NB4 (cell line): ENCODE results near the gene LDLRAD4.

Experiments used
- POLR2A ChIP-seq: IDR thresholded peaks from 2 replicates; pipeline ENCODE4 v1.6.1; 2011; ENCODE audit warnings: mild to moderate bottlenecking; ENCODE audit not compliant: insufficient read length; ENCODE audit errors: extremely low read depth
- TF ChIP-seq, protein P1 (sequence below): IDR thresholded peaks from one replicate; pipeline ENCODE4 v1.5.1; 2012; ENCODE audit warnings: low read depth, low read length
- TF ChIP-seq, protein P2 (sequence below): IDR thresholded peaks from 2 replicates; pipeline ENCODE4 v1.6.1; 2011; ENCODE audit warnings: low read depth, low read length

DNA sequence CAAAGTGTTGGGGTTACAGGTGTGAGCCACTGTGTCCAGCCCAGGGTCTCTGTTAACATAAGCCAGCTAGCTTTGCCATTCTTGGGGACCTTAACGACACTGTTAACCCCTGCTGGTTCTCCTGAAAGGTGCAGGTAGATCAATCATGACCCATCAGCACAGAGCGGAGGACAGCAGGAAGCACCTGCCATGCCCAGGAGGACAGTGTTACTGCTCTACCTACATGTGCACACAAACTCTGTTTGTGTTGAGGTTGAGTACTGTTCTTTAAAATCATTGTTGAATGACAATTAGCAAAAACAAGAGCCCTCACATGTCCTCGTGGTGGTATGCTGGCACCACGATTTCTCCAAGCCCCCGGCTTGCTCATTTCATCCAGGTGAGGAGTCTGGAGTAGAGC, 386.9 kb downstream of the LDLRAD4 start:
- TF ChIP-seq, protein P1, sequence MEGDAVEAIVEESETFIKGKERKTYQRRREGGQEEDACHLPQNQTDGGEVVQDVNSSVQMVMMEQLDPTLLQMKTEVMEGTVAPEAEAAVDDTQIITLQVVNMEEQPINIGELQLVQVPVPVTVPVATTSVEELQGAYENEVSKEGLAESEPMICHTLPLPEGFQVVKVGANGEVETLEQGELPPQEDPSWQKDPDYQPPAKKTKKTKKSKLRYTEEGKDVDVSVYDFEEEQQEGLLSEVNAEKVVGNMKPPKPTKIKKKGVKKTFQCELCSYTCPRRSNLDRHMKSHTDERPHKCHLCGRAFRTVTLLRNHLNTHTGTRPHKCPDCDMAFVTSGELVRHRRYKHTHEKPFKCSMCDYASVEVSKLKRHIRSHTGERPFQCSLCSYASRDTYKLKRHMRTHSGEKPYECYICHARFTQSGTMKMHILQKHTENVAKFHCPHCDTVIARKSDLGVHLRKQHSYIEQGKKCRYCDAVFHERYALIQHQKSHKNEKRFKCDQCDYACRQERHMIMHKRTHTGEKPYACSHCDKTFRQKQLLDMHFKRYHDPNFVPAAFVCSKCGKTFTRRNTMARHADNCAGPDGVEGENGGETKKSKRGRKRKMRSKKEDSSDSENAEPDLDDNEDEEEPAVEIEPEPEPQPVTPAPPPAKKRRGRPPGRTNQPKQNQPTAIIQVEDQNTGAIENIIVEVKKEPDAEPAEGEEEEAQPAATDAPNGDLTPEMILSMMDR, result no peak
- TF ChIP-seq, protein P2, sequence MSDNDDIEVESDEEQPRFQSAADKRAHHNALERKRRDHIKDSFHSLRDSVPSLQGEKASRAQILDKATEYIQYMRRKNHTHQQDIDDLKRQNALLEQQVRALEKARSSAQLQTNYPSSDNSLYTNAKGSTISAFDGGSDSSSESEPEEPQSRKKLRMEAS, result no peak
- TF ChIP-seq POLR2A, result no peak
